Chondrocyte (in vitro differentiated cells): ENCODE results near the gene FAM20A. TPM values are rescaled to one million over a fixed set of nuclear protein-coding genes. Genes with fewer than 3 reads are reported as not detected.

Experiments used
- DNase-seq: peaks from one replicate; pipeline ENCODE4 v3.0.0; 2021; ENCODE audit warnings: mixed read lengths, low spot score
- H3K27ac Mint-ChIP-seq: one replicate; pipeline ENCODE4 v1.8.0; 2021; ENCODE audit warnings: mild to moderate bottlenecking, moderate library complexity, mixed read lengths; ENCODE audit not compliant: unreplicated experiment
- H3K27me3 Mint-ChIP-seq: 2 replicates; pipeline ENCODE4 v1.8.0; 2021; ENCODE audit warnings: low read depth, mixed read lengths
- H3K36me3 Mint-ChIP-seq: 2 replicates; pipeline ENCODE4 v1.8.0; 2021; ENCODE audit warnings: low read depth, mixed read lengths
- H3K4me1 Mint-ChIP-seq: 2 replicates; pipeline ENCODE4 v1.8.0; 2021; ENCODE audit warnings: low read depth, mild to moderate bottlenecking, mixed read lengths
- H3K4me3 Mint-ChIP-seq: one replicate; pipeline ENCODE4 v1.8.0; 2021; ENCODE audit warnings: mild to moderate bottlenecking, moderate library complexity, mixed read lengths; ENCODE audit not compliant: unreplicated experiment
- H3K9me3 Mint-ChIP-seq: 2 replicates; pipeline ENCODE4 v1.8.0; 2021; ENCODE audit warnings: low read depth, mixed read lengths
- total RNA-seq: library from RNA; stranded (reverse); gene quantifications from 3 replicates; pipeline ENCODE4 v1.2.1, GENCODE V29; 2021
- TF ChIP-seq, protein P1 (sequence below): fragments of 200-600 bp; sonication (generic); IDR thresholded peaks from 2 replicates; pipeline ENCODE4 v1.5.0; 2021; ENCODE audit warnings: antibody characterized with exemption, mild to moderate bottlenecking, moderate library complexity

FAM20A gene
- total RNA-seq, 1 donor from 2014 or later, result not detected

GRCh38 chr17:68576811-68577496 lies 24.2 kb downstream of the FAM20A start:
- H3K36me3 Mint-ChIP-seq, result no peaks in the 10 kb centered on the region
- H3K27ac Mint-ChIP-seq, result no peak overlapping the region
- no peak for DNase-seq
- no peaks in the 10 kb centered on the region for H3K27me3 Mint-ChIP-seq
- H3K9me3 Mint-ChIP-seq, result peaks cover 4% of the 10 kb centered on the region
- no peaks in the 10 kb centered on the region for H3K4me1 Mint-ChIP-seq
- TF ChIP-seq, protein P1, sequence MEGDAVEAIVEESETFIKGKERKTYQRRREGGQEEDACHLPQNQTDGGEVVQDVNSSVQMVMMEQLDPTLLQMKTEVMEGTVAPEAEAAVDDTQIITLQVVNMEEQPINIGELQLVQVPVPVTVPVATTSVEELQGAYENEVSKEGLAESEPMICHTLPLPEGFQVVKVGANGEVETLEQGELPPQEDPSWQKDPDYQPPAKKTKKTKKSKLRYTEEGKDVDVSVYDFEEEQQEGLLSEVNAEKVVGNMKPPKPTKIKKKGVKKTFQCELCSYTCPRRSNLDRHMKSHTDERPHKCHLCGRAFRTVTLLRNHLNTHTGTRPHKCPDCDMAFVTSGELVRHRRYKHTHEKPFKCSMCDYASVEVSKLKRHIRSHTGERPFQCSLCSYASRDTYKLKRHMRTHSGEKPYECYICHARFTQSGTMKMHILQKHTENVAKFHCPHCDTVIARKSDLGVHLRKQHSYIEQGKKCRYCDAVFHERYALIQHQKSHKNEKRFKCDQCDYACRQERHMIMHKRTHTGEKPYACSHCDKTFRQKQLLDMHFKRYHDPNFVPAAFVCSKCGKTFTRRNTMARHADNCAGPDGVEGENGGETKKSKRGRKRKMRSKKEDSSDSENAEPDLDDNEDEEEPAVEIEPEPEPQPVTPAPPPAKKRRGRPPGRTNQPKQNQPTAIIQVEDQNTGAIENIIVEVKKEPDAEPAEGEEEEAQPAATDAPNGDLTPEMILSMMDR, result no peak
- no peak overlapping the region for H3K4me3 Mint-ChIP-seq

GRCh38 chr17:68576137-68576536 lies 25.0 kb downstream of the FAM20A start:
- DNase-seq, result no peak
- Mint-ChIP-seq H3K27ac (no peak overlapping the region), H3K9me3 (peaks cover 4% of the 10 kb centered on the region), H3K36me3 (no peaks in the 10 kb centered on the region), H3K4me1 (no peaks in the 10 kb centered on the region), H3K27me3 (no peaks in the 10 kb centered on the region), H3K4me3 (no peak overlapping the region)
- TF ChIP-seq, protein P1, result no peak

GRCh38 chr17:68573338-68573737 lies 27.8 kb downstream of the FAM20A start:
- no peaks in the 10 kb centered on the region for H3K9me3 Mint-ChIP-seq
- H3K27ac Mint-ChIP-seq, result no peak overlapping the region
- H3K4me3 Mint-ChIP-seq, result no peak overlapping the region
- TF ChIP-seq, protein P1, result no peak
- DNase-seq, result no peak
- peaks cover 4% of the 10 kb centered on the region for H3K27me3 Mint-ChIP-seq
- no peaks in the 10 kb centered on the region for H3K4me1 Mint-ChIP-seq
- H3K36me3 Mint-ChIP-seq, result no peaks in the 10 kb centered on the region

GRCh38 chr17:68572138-68572842 lies 28.9 kb downstream of the FAM20A start:
- TF ChIP-seq, protein P1, result no peak
- H3K4me1 Mint-ChIP-seq, result no peaks in the 10 kb centered on the region
- no peak for DNase-seq
- H3K27ac Mint-ChIP-seq, result no peak overlapping the region
- H3K27me3 Mint-ChIP-seq, result peaks cover 4% of the 10 kb centered on the region
- peaks cover 2% of the 10 kb centered on the region for H3K36me3 Mint-ChIP-seq
- no peak overlapping the region for H3K4me3 Mint-ChIP-seq
- no peaks in the 10 kb centered on the region for H3K9me3 Mint-ChIP-seq

GRCh38 chr17:68570526-68570925 lies 30.6 kb downstream of the FAM20A start:
- TF ChIP-seq, protein P1, result no peak
- Mint-ChIP-seq H3K9me3 (no peaks in the 10 kb centered on the region), H3K27me3 (peaks cover 14% of the 10 kb centered on the region), H3K36me3 (peaks cover 2% of the 10 kb centered on the region), H3K27ac (no peak overlapping the region), H3K4me1 (no peaks in the 10 kb centered on the region), H3K4me3 (no peak overlapping the region)
- DNase-seq, result no peak
